GM12878 (cell line): ENCODE data around the gene XRCC4. TPM values are rescaled to one million over a fixed set of nuclear protein-coding genes. Genes with fewer than 3 reads are reported as not detected.

ENCODE experiments used
- ATAC-seq: fragments of 200-7000 bp; cut with Tn5 transposase; 3 replicates; pipeline ENCODE4 v1.9.1; 2020; ENCODE audit warnings: mild to moderate bottlenecking, moderate library complexity
- BruUV-seq: library from RNA; stranded (reverse); fragments of 400-500 nt; replicated peaks from 2 replicates; lab custom pipeline; 2021; lab: Mats Ljungman, UMichigan
- CTCF ChIA-PET: fragments of 300-600 bp; sonication (Branson Sonifier 250); formaldehyde crosslinking; extraction: SDS; loops from one replicate; lab custom pipeline; 2021; ENCODE audit warnings: inconsistent platforms; lab: Yijun Ruan, JAX
- POLR2A ChIA-PET: fragments of 350-600 bp; formaldehyde crosslinking; extraction: SDS; loops from one replicate; lab custom pipeline; 2021; ENCODE audit warnings: inconsistent platforms; lab: Charles Lee
- RAD21 ChIA-PET: fragments of 300-600 bp; sonication (Branson Sonifier 250); formaldehyde crosslinking; loops from one replicate; lab custom pipeline; 2023; ENCODE audit warnings: antibody characterized with exemption; ENCODE audit not compliant: unreplicated experiment; lab: Charles Lee
- SMC1A ChIA-PET: fragments of 300-600 bp; sonication (Branson Sonifier 250); formaldehyde crosslinking; loops from one replicate; lab custom pipeline; 2023; ENCODE audit not compliant: unreplicated experiment, uncharacterized antibody; lab: Charles Lee
- DNase-seq: peaks from one replicate; pipeline ENCODE4 v3.0.0-alpha.2; 2011; ENCODE audit warnings: low read depth, low spot score
- FAIRE-seq: peaks from 3 replicates; lab custom pipeline; 2011; peaks lifted over from hg19 to GRCh38; lab: Jason Lieb, UNC
- H2AFZ ChIP-seq: 2 replicates; pipeline ENCODE4 v1.6.0; 2011; ENCODE audit warnings: low read depth, low read length, control low read depth; ENCODE audit not compliant: control insufficient read depth
- H3K27ac ChIP-seq: 2 replicates; pipeline ENCODE4 v1.5.1; 2011; ENCODE audit warnings: control low read depth; ENCODE audit not compliant: control insufficient read depth, insufficient read depth
- H3K27me3 ChIP-seq, 2 experiments: replicated peaks in 1 of 2; 2 replicates each; pipeline versions ENCODE4 v1.6.0 to v1.6.1; 2011; ENCODE audit warnings: low read length in 1 of 2; ENCODE audit not compliant: control insufficient read depth in 2 of 2, insufficient read depth in 2 of 2
- H3K36me3 ChIP-seq, 2 experiments: 2 replicates each; pipeline ENCODE4 v1.5.1; 2011; ENCODE audit warnings: low read length in 1 of 2; ENCODE audit not compliant: control insufficient read depth in 2 of 2, insufficient read depth in 2 of 2
- H3K4me1 ChIP-seq: 2 replicates; pipeline ENCODE4 v1.6.1; 2011; ENCODE audit warnings: mild to moderate bottlenecking, low read length, moderate library complexity, mixed read lengths; ENCODE audit not compliant: control insufficient read depth, insufficient read depth
- H3K4me2 ChIP-seq: 2 replicates; pipeline ENCODE4 v1.6.0; 2011; ENCODE audit warnings: control low read depth; ENCODE audit not compliant: control insufficient read depth, insufficient read depth
- H3K4me3 ChIP-seq: fragments of 200-600 bp; sonication (generic); 2 replicates; pipeline ENCODE4 v1.5.1; 2016
- H3K79me2 ChIP-seq: 2 replicates; pipeline ENCODE4 v1.6.0; 2011; ENCODE audit warnings: low read length; ENCODE audit not compliant: control insufficient read depth, insufficient read depth
- H3K9ac ChIP-seq: 2 replicates; pipeline ENCODE4 v1.8.0; 2011; ENCODE audit warnings: low read length, control low read depth, mixed read lengths; ENCODE audit not compliant: control insufficient read depth, insufficient read depth
- H3K9me3 ChIP-seq: replicated peaks from 3 replicates; pipeline ENCODE4 v1.5.1; 2011; ENCODE audit warnings: mild to moderate bottlenecking, low read length; ENCODE audit not compliant: control insufficient read depth, insufficient read depth
- H4K20me1 ChIP-seq: 2 replicates; pipeline ENCODE4 v1.6.0; 2011; ENCODE audit not compliant: control insufficient read depth, insufficient read depth
- BCL11A ChIP-seq: IDR thresholded peaks from 2 replicates; pipeline ENCODE4 v1.6.1; 2011; ENCODE audit warnings: low read depth, low read length
- EZH2 ChIP-seq: IDR thresholded peaks from 2 replicates; pipeline ENCODE4 v1.6.1; 2012; ENCODE audit warnings: low read depth, mild to moderate bottlenecking, control low read depth, inconsistent platforms, low read length, borderline replicate concordance; ENCODE audit not compliant: control insufficient read depth
- TAF1 ChIP-seq: IDR thresholded peaks from 2 replicates; pipeline ENCODE4 v1.6.1; 2011; ENCODE audit warnings: mild to moderate bottlenecking, low read depth, low read length, borderline replicate concordance
- ZBTB33 ChIP-seq: fragments of 450-650 bp; IDR thresholded peaks from 2 replicates; pipeline ENCODE4 v1.6.1; 2017; ENCODE audit warnings: mild to moderate bottlenecking
- ZNF592 ChIP-seq: fragments of 450-650 bp; IDR thresholded peaks from 2 replicates; pipeline ENCODE4 v1.6.1; 2017; ENCODE audit warnings: mild to moderate bottlenecking, moderate library complexity
- WGBS: methylation state at CpG from one replicate; pipeline ENCODE4 v1.1.6; 2016; ENCODE audit warnings: low lambda C conversion rate; ENCODE audit not compliant: insufficient replicate concordance, insufficient coverage; ENCODE audit errors: missing lambda C conversion rate; 5-methylcytosine and 5-hydroxymethylcytosine counted together
- in situ Hi-C: fragments of 300-500 bp; cut with MboI; formaldehyde crosslinking; loops from 9 replicates; pipeline ENCODE4 v1.14.3; 2018; ENCODE audit warnings: mixed read lengths
- intact Hi-C: fragments of 100-400 bp; cut with micrococcal nuclease; formaldehyde crosslinking; loops from one replicate; pipeline ENCODE4 v1.14.2; 2022; ENCODE audit not compliant: unreplicated experiment
- polyA plus RNA-seq, 11 experiments: library from polyadenylated mRNA; depleted of rRNA in 4 of 11; unstranded in 6 of 11; stranded (reverse) in 5 of 11; fragments of >200 nt; fragmentation: Nextera tagmentation in 4 of 11; fragmentation: Illumina TruSeq in 1 of 11; extraction: Ambion mirVana in 4 of 11; extraction: Trizol in 1 of 11; gene quantifications; 1 replicate in 1 of 11; 2 replicates in 10 of 11; pipeline versions ENCODE4 v1.2.1 to v1.2.3, GENCODE V29; 2011 to 2016; ENCODE audit warnings: inconsistent platforms in 2 of 11, missing spikeins in 2 of 11, low read depth in 1 of 11
- total RNA-seq, 4 experiments: library from RNA; depleted of rRNA in 3 of 4; stranded (reverse); fragments of >200 nt in 3 of 4; fragmentation: Illumina TruSeq in 1 of 4; extraction: Trizol in 1 of 4; gene quantifications; 2 replicates each; pipeline versions ENCODE4 v1.2.1 to v1.2.3, GENCODE V29; 2013 to 2021

The XRCC4 gene
- total and polyA plus RNA-seq, 10 of the 15 experiments (the other 5 are each of a cell fraction or from before 2014, with no cell fraction given) = 12.1 to 53.6 (median 25.8) TPM

- BruUV-seq = no TSS peak
- ChIA-PET CTCF (interaction anchor here (0.9 kb wide), 1 partner anchor 9 kb away, joined by 3 read pairs; no protein-coding TSS in a partner anchor), RAD21 (no interaction called here), SMC1A (no interaction called here), POLR2A (no interaction called here)
- FAIRE-seq (no peak), ATAC-seq (no peak), DNase-seq (no peak)
- no peaks in the 10 kb centered on the region for H3K27me3 ChIP-seq
- peaks cover 2% of the 10 kb centered on the region; the same call in 2 of the 3 replicates for H3K9me3 ChIP-seq
- in situ Hi-C loops = no loop called here
- H4K20me1 ChIP-seq = no peaks in the 10 kb centered on the region
- WGBS = 96% methylated on average over 6 of the region's 6 CpGs
- no peak overlapping the region for H3K9ac ChIP-seq
- H3K4me3 ChIP-seq = no peak overlapping the region
- no peaks in the 10 kb centered on the region; a peak in 1 of 4 replicates for H3K36me3 ChIP-seq
- 0 out of 2 replicates have a peak overlapping the region, but pooled peaks have one; percentile 44 for H3K4me2 ChIP-seq
- TF ChIP-seq EZH2 (no peak), BCL11A (no peak), ZNF592 (no peak), TAF1 (no peak), ZBTB33 (no peak)
- intact Hi-C loops = loop anchor here (10.0 kb wide), 3 partner anchors 292 to 798 kb away; partner anchors contain the start of gene RPS23
- H3K79me2 ChIP-seq = peaks cover 95% of the 10 kb centered on the region
- H2AFZ ChIP-seq = no peak overlapping the region
- no peak overlapping the region for H3K27ac ChIP-seq
- no peaks in the 10 kb centered on the region for H3K4me1 ChIP-seq
Observed at GRCh38 chr5:83072966-83073365, 4.4 kb upstream of the XRCC4 start.
